Activated CD4-positive, alpha-beta memory T cell treated with anti-CD3 and anti-CD28 coated beads for 36 hours (primary cell): ENCODE results near the gene STARD10. TPM values are rescaled to one million over a fixed set of nuclear protein-coding genes. Genes with fewer than 3 reads are reported as not detected.

Experiments
- CTCF ChIA-PET: fragments of 350-600 bp; sonication (Branson Sonifier 250); formaldehyde crosslinking; loops from one replicate; lab custom pipeline; 2021; ENCODE audit warnings: antibody characterized with exemption, inconsistent platforms; lab: Charles Lee
- POLR2A ChIA-PET: fragments of 350-600 bp; sonication (Branson Sonifier 250); formaldehyde crosslinking; loops from one replicate; lab custom pipeline; 2021; ENCODE audit warnings: antibody characterized with exemption; lab: Charles Lee
- DNase-seq: peaks from one replicate; pipeline ENCODE4 v3.0.0-alpha.2; 2020
- H3K27ac Mint-ChIP-seq: one replicate; pipeline ENCODE4 v1.8.0; 2021; ENCODE audit warnings: mixed read lengths
- H3K27me3 Mint-ChIP-seq: one replicate; pipeline ENCODE4 v1.8.0; 2021; ENCODE audit warnings: mixed read lengths
- H3K36me3 Mint-ChIP-seq: one replicate; pipeline ENCODE4 v1.8.0; 2021; ENCODE audit warnings: mixed read lengths
- H3K4me1 Mint-ChIP-seq: one replicate; pipeline ENCODE4 v1.8.0; 2021; ENCODE audit warnings: low read depth, mixed read lengths
- H3K4me3 Mint-ChIP-seq: one replicate; pipeline ENCODE4 v1.8.0; 2021; ENCODE audit warnings: mild to moderate bottlenecking, mixed read lengths
- H3K9me3 Mint-ChIP-seq: one replicate; pipeline ENCODE4 v1.8.0; 2021; ENCODE audit warnings: mixed read lengths
- intact Hi-C: fragments of 100-400 bp; cut with micrococcal nuclease; formaldehyde crosslinking; loops from one replicate; pipeline ENCODE4 v1.15.1; 2023
- total RNA-seq, 2 experiments: library from RNA; stranded (reverse); gene quantifications; one replicate each; pipeline ENCODE4 v1.2.3, GENCODE V29; 2021

Gene STARD10
- total RNA-seq, 2 experiments from 2014 or later: 14.8 to 16.8 TPM

DNA sequence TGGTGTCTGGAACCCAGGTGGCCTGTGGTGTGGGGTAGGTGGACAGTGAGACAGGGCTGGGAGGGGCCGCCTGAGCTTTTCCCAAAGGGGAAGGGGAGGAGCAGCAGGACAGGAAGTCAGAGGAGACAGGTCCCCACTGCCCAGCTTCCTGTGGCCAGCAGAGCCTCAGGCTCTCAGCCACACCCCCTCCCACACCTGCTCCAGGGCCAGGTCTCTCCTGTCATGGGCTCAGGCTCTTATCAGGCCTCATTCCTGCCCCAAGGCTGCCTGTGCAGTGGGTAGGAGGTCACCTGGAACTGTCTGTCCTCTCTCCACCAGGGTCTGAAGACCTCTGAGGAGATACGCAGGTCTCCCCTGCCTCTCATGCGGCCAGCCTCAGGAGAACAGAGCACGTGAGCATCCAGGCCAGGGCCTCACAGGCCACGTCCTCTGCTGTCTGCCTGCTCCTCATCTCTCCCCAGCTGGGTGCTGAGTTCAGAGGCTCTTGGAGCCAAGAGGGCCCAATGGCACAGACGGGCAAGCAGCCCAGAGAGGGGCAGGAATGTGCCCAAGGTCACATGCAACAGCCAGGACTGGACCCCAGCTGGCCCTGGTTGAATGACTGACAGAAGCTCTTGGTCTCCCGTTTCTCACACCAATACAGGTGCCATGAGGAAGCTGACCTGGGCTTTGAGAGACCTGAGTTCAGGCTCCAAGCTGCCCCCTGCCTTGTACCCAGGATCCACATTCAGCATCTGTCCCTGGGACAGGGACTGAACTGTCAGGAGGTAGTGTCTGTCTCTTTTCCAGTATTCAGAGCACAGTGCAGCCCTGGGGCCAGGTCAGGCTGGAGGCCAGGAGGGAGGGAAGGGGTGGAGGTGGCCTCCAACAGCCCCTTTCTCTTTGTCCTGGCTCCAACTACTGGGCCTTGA is 16.7 kb downstream of the STARD10 start:
- no peaks in the 10 kb centered on the region for H3K27me3 Mint-ChIP-seq
- H3K36me3 Mint-ChIP-seq: no peaks in the 10 kb centered on the region
- peaks cover 14% of the 10 kb centered on the region for H3K4me1 Mint-ChIP-seq
- no peak overlapping the region for H3K4me3 Mint-ChIP-seq
- no peaks in the 10 kb centered on the region for H3K9me3 Mint-ChIP-seq
- ChIA-PET CTCF (interaction anchor here (1.5 to 2.8 kb wide), 2 partner anchors 16 to 52 kb away, joined by 5 to 7 read pairs; no protein-coding TSS in a partner anchor), POLR2A (interaction anchor here (0.5 kb wide), 1 partner anchor 1235 kb away, joined by 4 read pairs; no protein-coding TSS in a partner anchor)
- intact Hi-C loops: no loop called here
- no peak for DNase-seq
- no peak overlapping the region for H3K27ac Mint-ChIP-seq

DNA sequence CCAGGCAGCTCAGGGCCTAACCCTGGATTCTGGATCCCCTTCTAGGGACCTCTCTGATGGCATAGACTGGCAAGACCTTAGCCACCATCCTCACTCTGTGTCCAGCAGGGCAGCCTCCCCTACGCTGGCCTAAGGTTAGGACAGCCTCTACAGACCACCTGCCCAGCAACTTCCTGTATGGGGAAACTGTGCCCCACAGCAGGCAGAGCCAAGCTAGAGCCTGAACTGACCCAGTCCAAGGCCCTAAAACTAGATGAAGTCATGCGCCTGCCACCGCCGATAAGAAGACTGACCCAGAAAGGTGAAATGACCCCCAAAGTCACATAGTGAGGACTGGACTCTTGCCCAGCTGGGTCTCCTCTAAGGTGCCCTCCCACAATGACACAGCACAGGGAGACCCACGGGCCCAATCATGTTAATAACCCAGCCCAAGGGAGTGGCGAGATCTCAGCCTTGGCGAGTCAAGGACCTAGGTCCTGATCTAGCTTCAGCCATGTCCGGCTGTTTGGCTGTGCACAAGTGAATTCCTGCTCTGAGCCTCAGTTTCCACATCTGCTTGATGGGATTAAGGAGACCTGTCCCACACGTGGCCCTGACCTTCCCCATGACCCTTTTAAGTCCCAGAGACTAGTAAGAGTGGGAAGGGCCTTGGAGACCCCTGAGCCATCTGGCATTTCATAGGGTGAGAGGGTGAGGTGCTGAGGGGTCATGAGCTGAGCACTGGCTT is 17.6 kb downstream of the STARD10 start:
- Mint-ChIP-seq H3K9me3 (no peaks in the 10 kb centered on the region), H3K4me1 (peaks cover 11% of the 10 kb centered on the region), H3K36me3 (no peaks in the 10 kb centered on the region), H3K27me3 (no peaks in the 10 kb centered on the region), H3K4me3 (no peak overlapping the region), H3K27ac (no peak overlapping the region)
- POLR2A ChIA-PET: interaction anchor here (0.5 kb wide), 1 partner anchor 1236 kb away, joined by 4 read pairs; no protein-coding TSS in a partner anchor
- DNase-seq: no peak
- CTCF ChIA-PET: interaction anchor here (1.0 to 2.8 kb wide), 4 partner anchors 16 to 51 kb away, joined by 4 to 7 read pairs (median 4); partner anchors contain the start of gene STARD10
- intact Hi-C loops: no loop called here

DNA sequence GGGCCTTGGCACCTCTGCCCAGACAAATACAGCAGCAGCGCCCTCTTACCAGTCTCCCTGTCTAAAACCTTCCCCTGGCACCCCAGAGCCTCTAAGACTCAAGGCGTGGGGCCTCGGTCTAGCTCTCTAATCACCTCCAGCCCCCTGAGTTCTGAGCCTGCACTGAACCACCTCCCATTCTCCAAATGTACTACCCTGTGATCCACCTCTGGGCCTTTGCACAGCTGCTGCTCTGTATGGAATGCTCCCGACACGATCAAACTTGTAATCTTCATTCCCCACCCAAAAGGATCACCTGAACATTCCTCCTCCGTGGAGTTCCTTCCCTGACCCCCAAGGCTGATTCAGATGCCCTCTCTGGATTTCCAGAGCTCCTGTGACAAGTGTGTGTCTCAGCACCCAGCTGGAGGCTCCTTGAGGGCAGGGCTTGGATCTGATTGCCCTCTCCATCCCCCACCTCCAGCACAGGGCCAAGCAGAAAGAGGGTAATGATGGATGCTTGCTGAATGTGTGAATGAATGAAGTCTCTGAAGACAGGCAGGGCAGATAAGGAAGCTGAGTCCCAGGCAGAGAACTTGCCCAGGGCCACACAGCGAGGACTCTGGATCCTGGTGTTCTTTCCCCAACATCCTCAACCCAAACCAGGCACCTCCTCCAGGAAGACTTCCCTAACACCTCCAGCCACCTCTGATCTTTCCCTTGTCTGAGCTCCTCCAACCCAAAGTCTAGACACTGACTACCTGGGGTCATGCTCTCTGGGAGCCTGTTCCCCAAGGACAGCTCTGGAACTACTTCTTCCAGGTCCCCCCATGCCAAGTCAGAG is 18.3 kb downstream of the STARD10 start:
- Mint-ChIP-seq H3K9me3 (no peaks in the 10 kb centered on the region), H3K4me1 (peaks cover 6% of the 10 kb centered on the region), H3K36me3 (no peaks in the 10 kb centered on the region), H3K27ac (no peak overlapping the region), H3K27me3 (no peaks in the 10 kb centered on the region), H3K4me3 (no peak overlapping the region)
- POLR2A ChIA-PET: interaction anchor here (0.5 kb wide), 1 partner anchor 21 kb away, joined by 3 read pairs; no protein-coding TSS in a partner anchor
- intact Hi-C loops: no loop called here
- DNase-seq: no peak
- CTCF ChIA-PET: interaction anchor here (1.0 to 1.7 kb wide), 3 partner anchors 18 to 50 kb away, joined by 4 to 5 read pairs (median 4); partner anchors contain the start of gene STARD10

DNA sequence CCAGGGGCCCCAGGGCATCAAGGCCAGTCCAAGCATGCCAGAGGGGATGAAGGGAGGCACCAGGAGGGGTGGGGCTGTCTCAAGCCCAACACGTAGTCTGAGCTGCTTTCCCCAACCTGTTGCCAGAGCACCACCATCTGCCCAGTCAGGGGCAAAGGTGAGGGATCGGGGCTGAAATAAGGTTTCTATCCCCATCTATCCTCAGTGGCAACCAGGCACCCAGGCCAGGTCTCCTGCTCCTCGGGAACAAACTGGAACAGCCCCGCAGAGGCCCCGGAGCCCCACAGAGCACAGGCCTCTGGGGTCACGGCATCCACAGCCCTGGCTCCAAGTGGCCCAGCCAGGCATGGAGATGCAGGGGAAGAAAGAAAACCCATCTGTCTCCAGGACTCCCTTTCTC is 19.3 kb downstream of the STARD10 start:
- CTCF ChIA-PET: no interaction called here
- no peak for DNase-seq
- H3K27me3 Mint-ChIP-seq: no peaks in the 10 kb centered on the region
- POLR2A ChIA-PET: no interaction called here
- intact Hi-C loops: no loop called here
- H3K27ac Mint-ChIP-seq: no peak overlapping the region
- no peak overlapping the region for H3K4me3 Mint-ChIP-seq
- peaks cover under 1% of the 10 kb centered on the region for H3K4me1 Mint-ChIP-seq
- no peaks in the 10 kb centered on the region for H3K36me3 Mint-ChIP-seq
- H3K9me3 Mint-ChIP-seq: no peaks in the 10 kb centered on the region

DNA sequence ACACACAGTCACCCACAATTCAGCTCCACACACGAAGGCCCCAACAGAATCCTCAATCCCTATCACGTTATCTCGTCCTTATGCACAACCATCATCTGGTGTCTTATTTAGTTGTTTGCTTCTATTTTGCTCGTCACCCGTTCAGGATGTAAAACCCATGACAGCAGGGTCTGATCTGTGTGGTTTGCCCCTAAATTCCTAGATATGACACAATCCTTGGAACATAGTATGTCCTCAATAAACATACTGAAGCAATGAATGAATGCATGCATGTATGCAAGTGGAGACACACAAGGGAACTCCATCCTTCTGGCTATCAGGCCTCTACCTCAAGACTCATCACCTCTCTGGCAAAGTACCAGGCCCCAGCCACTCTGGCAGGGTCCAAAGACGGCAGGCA is 20.2 kb downstream of the STARD10 start:
- H3K27me3 Mint-ChIP-seq: no peaks in the 10 kb centered on the region
- ChIA-PET CTCF (no interaction called here), POLR2A (no interaction called here)
- no peak overlapping the region for H3K27ac Mint-ChIP-seq
- H3K9me3 Mint-ChIP-seq: no peaks in the 10 kb centered on the region
- H3K4me1 Mint-ChIP-seq: no peaks in the 10 kb centered on the region
- DNase-seq: no peak
- no peak overlapping the region for H3K4me3 Mint-ChIP-seq
- intact Hi-C loops: no loop called here
- no peaks in the 10 kb centered on the region for H3K36me3 Mint-ChIP-seq

DNA sequence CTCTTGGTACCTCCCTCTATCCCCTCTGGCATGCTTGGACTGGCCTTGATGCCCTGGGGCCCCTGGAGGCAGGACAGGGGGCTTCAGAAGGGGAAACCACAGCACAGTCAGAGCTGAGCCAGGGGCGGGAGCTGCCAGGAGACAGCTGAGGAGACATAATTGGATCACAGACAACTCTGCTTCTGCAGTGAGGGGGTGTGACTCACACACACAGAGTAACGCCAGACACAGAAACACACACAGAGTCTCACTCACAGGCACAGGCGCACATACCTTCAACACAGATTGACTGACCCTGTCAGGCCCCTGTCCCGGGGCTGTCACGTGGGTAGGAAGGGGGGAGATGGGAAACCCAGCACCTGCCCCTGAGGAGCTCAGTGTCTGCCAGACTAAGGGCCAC is 20.6 kb downstream of the STARD10 start:
- Mint-ChIP-seq H3K27me3 (no peaks in the 10 kb centered on the region), H3K4me3 (no peak overlapping the region), H3K4me1 (no peaks in the 10 kb centered on the region), H3K27ac (no peak overlapping the region), H3K36me3 (no peaks in the 10 kb centered on the region), H3K9me3 (no peaks in the 10 kb centered on the region)
- CTCF ChIA-PET: no interaction called here
- intact Hi-C loops: no loop called here
- DNase-seq: no peak
- POLR2A ChIA-PET: no interaction called here

DNA sequence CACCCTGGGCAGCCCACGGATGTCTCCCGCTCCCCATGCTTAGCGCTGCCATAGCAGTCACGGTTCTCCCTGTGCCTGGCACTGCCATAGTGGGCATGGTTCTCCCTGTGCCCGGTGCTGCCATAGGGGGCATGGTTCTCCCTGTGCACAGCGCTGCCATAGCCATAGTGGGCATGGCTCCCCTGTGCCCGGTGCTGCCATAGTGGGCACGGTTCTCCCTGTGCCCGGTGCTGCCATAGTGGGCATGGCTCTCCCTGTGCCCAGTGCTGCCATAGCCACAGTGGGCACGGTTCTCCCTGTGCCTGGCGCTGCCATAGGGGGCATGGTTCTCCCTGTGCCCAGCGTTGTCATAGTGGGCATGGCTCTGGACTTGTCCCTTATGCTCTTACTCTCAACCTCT is 21.8 kb downstream of the STARD10 start:
- Mint-ChIP-seq H3K9me3 (no peaks in the 10 kb centered on the region), H3K27ac (no peak overlapping the region), H3K4me3 (no peak overlapping the region), H3K36me3 (no peaks in the 10 kb centered on the region), H3K4me1 (no peaks in the 10 kb centered on the region), H3K27me3 (no peaks in the 10 kb centered on the region)
- intact Hi-C loops: no loop called here
- ChIA-PET CTCF (interaction anchor here (0.6 to 1.7 kb wide), 3 partner anchors 21 to 298 kb away, joined by 3 to 6 read pairs (median 3); no protein-coding TSS in a partner anchor), POLR2A (interaction anchor here (0.6 kb wide), 1 partner anchor 36 kb away, joined by 3 read pairs; no protein-coding TSS in a partner anchor)
- no peak for DNase-seq

DNA sequence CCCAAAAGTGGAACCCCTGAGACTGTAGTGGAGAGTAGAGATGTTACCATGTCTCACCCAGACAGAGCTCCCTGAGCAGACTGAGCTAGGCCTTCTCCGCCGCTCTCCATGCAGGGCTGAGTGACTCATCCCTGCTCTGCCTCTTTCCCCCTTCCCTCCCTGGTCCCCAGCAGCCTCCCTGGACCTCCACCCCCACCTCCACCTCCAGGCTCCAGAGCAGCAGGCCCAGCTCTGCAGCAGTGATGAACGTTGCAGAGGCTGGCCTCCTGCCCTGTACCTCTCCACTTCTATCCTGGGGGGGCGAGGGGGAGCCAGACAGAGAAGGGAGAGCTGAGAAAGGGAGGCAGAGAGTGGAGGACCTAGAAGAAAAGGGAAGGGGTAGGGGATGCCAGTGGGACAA is 22.3 kb downstream of the STARD10 start:
- no peaks in the 10 kb centered on the region for H3K4me1 Mint-ChIP-seq
- H3K4me3 Mint-ChIP-seq: no peak overlapping the region
- CTCF ChIA-PET: interaction anchor here (0.6 to 1.7 kb wide), 3 partner anchors 22 to 299 kb away, joined by 3 to 6 read pairs (median 3); no protein-coding TSS in a partner anchor
- DNase-seq: no peak
- intact Hi-C loops: no loop called here
- H3K36me3 Mint-ChIP-seq: no peaks in the 10 kb centered on the region
- POLR2A ChIA-PET: interaction anchor here (0.6 kb wide), 2 partner anchors 20 to 60 kb away, joined by 3 read pairs; no protein-coding TSS in a partner anchor
- no peak overlapping the region for H3K27ac Mint-ChIP-seq
- H3K9me3 Mint-ChIP-seq: no peaks in the 10 kb centered on the region
- H3K27me3 Mint-ChIP-seq: no peaks in the 10 kb centered on the region

DNA sequence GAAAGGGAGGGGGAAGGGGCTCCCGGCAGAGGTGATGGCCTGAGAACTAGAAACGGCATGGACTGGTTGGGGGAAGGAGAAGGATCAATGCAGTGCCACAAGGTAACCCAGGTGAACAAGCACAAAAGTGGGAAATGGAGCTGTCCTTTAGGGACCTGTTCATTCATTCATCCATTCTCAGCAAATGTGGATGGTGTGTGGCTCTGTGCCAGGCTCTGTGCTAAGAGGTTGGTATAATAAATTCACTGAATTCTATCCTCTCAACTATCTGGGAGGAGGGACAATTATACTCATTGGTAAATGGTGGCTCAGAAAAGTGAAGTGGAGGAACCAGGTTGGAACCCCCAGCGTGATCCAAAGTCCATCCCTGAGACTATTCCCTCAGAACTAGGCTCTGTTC is 23.0 kb downstream of the STARD10 start:
- H3K9me3 Mint-ChIP-seq: no peaks in the 10 kb centered on the region
- no peaks in the 10 kb centered on the region for H3K4me1 Mint-ChIP-seq
- no peak overlapping the region for H3K4me3 Mint-ChIP-seq
- no peaks in the 10 kb centered on the region for H3K36me3 Mint-ChIP-seq
- intact Hi-C loops: no loop called here
- H3K27ac Mint-ChIP-seq: no peak overlapping the region
- DNase-seq: no peak
- ChIA-PET POLR2A (interaction anchor here (0.6 kb wide), 1 partner anchor 59 kb away, joined by 3 read pairs; no protein-coding TSS in a partner anchor), CTCF (interaction anchor here (0.5 to 1.7 kb wide), 3 partner anchors 22 to 497 kb away, joined by 3 to 6 read pairs (median 3); no protein-coding TSS in a partner anchor)
- no peaks in the 10 kb centered on the region for H3K27me3 Mint-ChIP-seq

DNA sequence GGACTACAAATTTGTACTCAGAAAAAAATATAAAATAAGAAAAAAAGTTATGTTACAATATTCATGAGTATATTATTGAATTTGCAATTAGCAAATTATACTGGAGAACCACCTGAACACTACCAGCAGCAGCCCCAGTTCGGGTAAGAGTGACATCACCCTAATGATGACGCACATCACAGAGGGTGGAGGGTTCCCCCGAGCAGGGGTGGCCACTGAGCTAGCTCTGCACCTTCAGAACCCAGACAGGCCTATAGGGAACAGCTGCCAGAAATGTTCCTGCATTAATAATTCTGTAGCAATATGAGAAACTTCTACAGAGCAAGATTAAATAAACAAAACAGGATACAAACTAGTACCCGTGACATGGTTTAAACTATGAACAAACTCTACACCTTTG is 24.2 kb downstream of the STARD10 start:
- H3K4me3 Mint-ChIP-seq: no peak overlapping the region
- CTCF ChIA-PET: no interaction called here
- H3K27ac Mint-ChIP-seq: no peak overlapping the region
- DNase-seq: no peak
- H3K4me1 Mint-ChIP-seq: no peaks in the 10 kb centered on the region
- no peaks in the 10 kb centered on the region for H3K36me3 Mint-ChIP-seq
- POLR2A ChIA-PET: no interaction called here
- H3K9me3 Mint-ChIP-seq: no peaks in the 10 kb centered on the region
- H3K27me3 Mint-ChIP-seq: no peaks in the 10 kb centered on the region
- intact Hi-C loops: no loop called here

DNA sequence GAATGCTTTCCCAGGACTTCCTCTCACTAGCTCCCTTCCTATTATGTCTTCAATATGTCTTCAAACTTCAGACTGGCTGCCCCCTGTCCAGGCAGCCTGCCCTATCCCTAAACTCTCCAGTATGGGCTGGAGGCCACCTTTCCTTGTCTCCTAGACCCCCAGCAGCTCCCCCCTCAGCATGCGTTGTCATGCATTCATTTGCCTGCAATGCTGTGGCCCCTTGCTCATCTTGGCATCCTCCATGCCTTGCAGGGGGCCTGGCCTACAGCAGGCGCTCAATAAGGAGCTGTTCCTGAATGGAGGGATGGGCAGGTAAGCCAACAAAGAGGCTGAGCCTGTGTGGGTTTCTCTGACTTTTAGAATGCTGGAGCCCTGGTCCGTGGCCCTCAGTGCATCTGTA is 25.3 kb downstream of the STARD10 start:
- H3K27ac Mint-ChIP-seq: no peak overlapping the region
- DNase-seq: no peak
- H3K9me3 Mint-ChIP-seq: no peaks in the 10 kb centered on the region
- H3K27me3 Mint-ChIP-seq: no peaks in the 10 kb centered on the region
- H3K4me3 Mint-ChIP-seq: no peak overlapping the region
- no peaks in the 10 kb centered on the region for H3K36me3 Mint-ChIP-seq
- H3K4me1 Mint-ChIP-seq: peaks cover 2% of the 10 kb centered on the region
- intact Hi-C loops: no loop called here
- ChIA-PET CTCF (interaction anchor here (1.7 kb wide), 1 partner anchor 25 kb away, joined by 8 read pairs; the partner anchor contains the start of gene STARD10), POLR2A (no interaction called here)
